D721Med (cell line): ENCODE data around the gene VAMP4.

Source experiments
- DNase-seq: peaks from one replicate; pipeline ENCODE4 v3.0.0; 2011; ENCODE audit warnings: low spot score; ENCODE audit not compliant: insufficient read length
- FAIRE-seq: peaks from 2 replicates; lab custom pipeline; 2011; peaks lifted over from hg19 to GRCh38; lab: Jason Lieb, UNC
- CTCF ChIP-seq: IDR thresholded peaks from 2 replicates; pipeline ENCODE4 v1.5.1; 2012; ENCODE audit warnings: mild to moderate bottlenecking, control low read depth; ENCODE audit not compliant: insufficient read depth; ENCODE audit errors: missing control alignments

The VAMP4 gene

GRCh38 chr1:171718216-171718615 lies 23.6 kb downstream of the VAMP4 start:
- no peak for DNase-seq
- FAIRE-seq = no peak
- no peak for TF ChIP-seq CTCF

GRCh38 chr1:171717062-171717718 lies 24.7 kb downstream of the VAMP4 start:
- no peak for DNase-seq
- TF ChIP-seq CTCF = no peak
- peak; percentile 29 for FAIRE-seq

GRCh38 chr1:171716616-171717015 lies 25.2 kb downstream of the VAMP4 start:
- no peak for TF ChIP-seq CTCF
- DNase-seq (no peak), FAIRE-seq (peak; percentile 51)

- FAIRE-seq (no peak), DNase-seq (no peak)
- peak; percentile 46 for TF ChIP-seq CTCF
Measured at GRCh38 chr1:171715813-171716251, 26.0 kb downstream of the VAMP4 start.

- DNase-seq = no peak
- FAIRE-seq = peak; percentile 84
- no peak for TF ChIP-seq CTCF
Measured at GRCh38 chr1:171712341-171712740, 29.5 kb downstream of the VAMP4 start.

GRCh38 chr1:171711643-171712042 lies 30.2 kb downstream of the VAMP4 start:
- FAIRE-seq (no peak), DNase-seq (no peak)
- no peak for TF ChIP-seq CTCF

GRCh38 chr1:171707583-171707982 lies 34.3 kb downstream of the VAMP4 start:
- DNase-seq (no peak), FAIRE-seq (peak; percentile 80)
- no peak for TF ChIP-seq CTCF
